Measurements from ENCODE around the gene CIP2A.

CIP2A gene

GRCh38 chr3:108555966-108556581, 33.2 kb downstream of the CIP2A start:
- no peak for DNase-seq

GRCh38 chr3:108554913-108555571, 34.2 kb downstream of the CIP2A start:
- DNase-seq = no peak

GRCh38 chr3:108554229-108554628, 35.0 kb downstream of the CIP2A start:
- DNase-seq = no peak

DNA sequence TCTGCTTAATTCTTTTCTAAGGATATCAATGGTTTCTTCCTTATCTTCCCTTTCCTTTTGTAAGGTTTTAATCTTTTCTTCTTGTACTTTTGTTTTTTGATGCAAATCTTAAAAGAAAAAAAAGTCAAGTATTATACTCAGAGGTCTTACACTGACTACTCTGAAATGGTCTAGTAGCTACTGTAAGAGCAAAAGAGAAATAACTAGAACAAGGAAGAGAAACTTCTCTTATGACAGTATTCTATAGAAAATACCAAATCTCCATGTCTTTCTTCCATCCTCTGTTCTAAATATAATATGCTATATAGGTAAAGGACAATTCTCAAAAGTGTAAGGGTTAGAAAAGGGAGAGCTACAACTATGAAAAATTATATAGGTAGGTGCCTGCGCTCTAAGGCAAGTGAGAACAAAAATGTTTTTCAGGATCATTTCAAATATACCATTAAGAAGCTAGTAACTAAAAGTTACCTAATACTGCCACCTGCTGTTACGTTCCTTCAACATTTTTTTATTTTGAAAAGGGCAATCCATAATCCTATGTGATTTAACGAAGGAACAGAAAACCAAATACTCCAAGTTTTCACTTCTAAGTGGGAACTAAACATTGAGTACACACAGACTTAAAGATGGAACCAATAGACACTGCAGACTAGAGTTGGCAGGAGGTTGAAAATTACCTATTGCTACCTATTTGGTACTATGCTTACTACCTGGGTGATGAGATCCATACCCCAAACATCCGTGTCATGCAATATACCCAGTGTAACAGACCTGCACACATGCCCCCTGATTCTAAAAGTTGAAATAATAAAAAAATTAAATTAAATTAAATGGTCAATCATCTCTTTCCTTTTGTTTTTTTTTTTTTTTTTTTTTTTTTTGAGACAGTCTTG, 36.7 kb downstream of the CIP2A start:
- no peak for DNase-seq

- no peak for DNase-seq
These were observed 40.4 kb downstream of the CIP2A start for GRCh38 chr3:108548886-108549285.

DNA sequence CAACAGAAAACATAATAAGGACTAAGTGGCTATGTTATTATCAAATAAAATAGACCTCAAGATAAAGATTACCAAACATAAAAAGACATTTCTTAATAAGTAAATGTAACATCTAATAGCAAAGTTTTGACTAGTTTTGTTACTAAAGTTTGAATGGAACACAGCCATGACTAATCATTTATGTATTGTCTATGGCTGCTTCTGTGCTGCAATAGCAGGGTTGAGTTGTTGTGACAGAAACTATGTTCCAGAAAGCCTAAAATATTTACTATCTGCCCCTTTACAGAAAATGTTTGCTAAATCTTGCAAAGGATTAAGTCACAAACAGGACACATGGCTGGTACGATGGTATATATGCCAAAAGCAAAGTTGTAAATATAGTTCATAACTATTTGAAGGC, 40.9 kb downstream of the CIP2A start:
- no peak for DNase-seq

- no peak for DNase-seq
These were observed 42.5 kb downstream of the CIP2A start for GRCh38 chr3:108546692-108547091.

GRCh38 chr3:108546247-108546646, 43.0 kb downstream of the CIP2A start:
- DNase-seq = no peak

- no peak for DNase-seq
These were observed 51.2 kb downstream of the CIP2A start for GRCh38 chr3:108538083-108538482.

GRCh38 chr3:108528459-108529252, 60.6 kb downstream of the CIP2A start:
- no peak for DNase-seq

- no peak for DNase-seq
These were observed 61.4 kb downstream of the CIP2A start for GRCh38 chr3:108527817-108528216.

GRCh38 chr3:108527109-108527508, 62.1 kb downstream of the CIP2A start:
- DNase-seq = no peak

- DNase-seq = no peak
These were observed 63.3 kb downstream of the CIP2A start for GRCh38 chr3:108525971-108526370.

GRCh38 chr3:108525256-108525655, 64.0 kb downstream of the CIP2A start:
- no peak for DNase-seq

GRCh38 chr3:108524537-108524936, 64.7 kb downstream of the CIP2A start:
- DNase-seq = no peak

DNA sequence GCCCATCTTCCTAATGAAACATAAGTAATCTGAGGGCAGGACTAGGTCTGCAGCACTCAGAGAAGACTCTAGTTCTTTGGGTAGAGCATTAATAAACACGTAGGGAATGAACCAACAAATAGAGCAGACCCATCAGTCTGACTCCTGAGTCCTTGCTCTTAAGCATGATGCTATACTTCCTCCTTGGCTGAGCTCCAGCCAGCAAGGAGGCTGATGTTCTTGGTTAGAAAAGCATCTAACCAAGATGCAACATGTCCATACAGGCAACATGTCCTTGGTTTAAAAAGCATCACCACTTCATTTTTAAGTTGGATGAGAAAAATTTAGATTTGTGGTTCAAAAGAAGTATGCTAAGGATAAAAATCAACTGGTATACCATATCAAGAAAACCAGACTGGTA, 70.3 kb downstream of the CIP2A start:
- no peak for DNase-seq

DNA sequence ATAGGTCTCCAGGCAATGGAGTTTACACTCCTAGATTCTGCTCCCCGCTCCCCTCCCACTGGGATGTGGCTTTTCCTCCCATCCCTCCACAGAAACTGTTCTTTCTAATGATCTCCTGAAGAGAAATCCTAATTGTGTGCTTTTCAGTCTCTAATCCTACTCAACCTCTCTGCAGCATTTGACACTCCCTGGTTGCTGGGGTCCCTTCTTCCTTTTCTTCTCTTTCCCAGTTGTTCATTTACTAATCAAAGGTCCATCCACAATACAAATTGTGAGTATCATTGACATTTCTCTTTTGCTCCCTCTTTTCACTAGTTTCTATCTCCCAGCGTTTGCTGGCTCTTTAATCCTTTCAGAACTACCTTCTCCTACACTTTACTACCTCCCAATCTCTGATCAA, 72.4 kb downstream of the CIP2A start:
- DNase-seq = no peak

- no peak for DNase-seq
These were observed 75.3 kb downstream of the CIP2A start for GRCh38 chr3:108513961-108514360.

- DNase-seq = no peak
These were observed 76.6 kb downstream of the CIP2A start for GRCh38 chr3:108512671-108513070.

GRCh38 chr3:108511490-108511889, 77.7 kb downstream of the CIP2A start:
- DNase-seq = no peak

- no peak for DNase-seq
These were observed 78.2 kb downstream of the CIP2A start for GRCh38 chr3:108511055-108511454.

- no peak for DNase-seq
These were observed 78.7 kb downstream of the CIP2A start, which contains the start of gene MYH15 for GRCh38 chr3:108510496-108510895. TSS of gene MYH15 (minus strand) at chr3:108510596. CDS start at chr3:108510530, 66 bp downstream.

- no peak for DNase-seq
These were observed 79.4 kb downstream of the CIP2A start for GRCh38 chr3:108509871-108510270.

All from activated CD4-positive, alpha-beta T cell treated with anti-CD3 and anti-CD28 coated beads for 48 hours (primary cell).